ENCODE results near the gene CUX1.

- no peak for TF ChIP-seq GATA2 (IDR thresholded peaks at IDR 0.05; ENCODE audit: low read depth, low read length)
- TF ChIP-seq GATA3 (IDR thresholded peaks at IDR 0.05; ENCODE audit: low read depth, low read length) = no peak
Measured at GRCh38 chr7:102047167-102047566, 229.7 kb downstream of the CUX1 start.

All from SH-SY5Y (cell line).